ENCODE data around the gene PIGT.
"Not testable (repeated sequence)": the region's sequence is repeated elsewhere in the genome, so short reads cannot be mapped to it uniquely, and the experiment has no call there.

Gene PIGT

DNA sequence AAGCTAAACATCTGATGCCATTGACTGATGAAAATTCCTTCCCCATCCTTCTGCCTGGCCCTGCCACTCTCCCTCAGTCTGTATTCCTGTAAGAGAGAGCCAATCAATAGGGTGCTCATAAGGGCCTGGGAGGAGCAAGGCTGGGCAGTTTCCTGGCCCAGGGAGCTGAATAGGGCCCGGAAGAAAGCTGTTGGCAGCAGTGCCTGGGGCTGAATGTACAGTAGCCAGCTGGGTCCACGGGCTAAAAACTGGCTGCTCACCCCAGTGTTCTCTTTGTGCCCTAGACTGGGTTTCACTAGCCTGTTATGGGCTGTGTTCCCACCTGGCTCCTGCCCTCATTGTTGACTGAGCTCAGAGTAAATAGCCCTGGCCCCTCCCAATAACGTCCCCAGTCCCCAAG, 51.9 kb downstream of the PIGT start:
- Histone ChIP-seq H3K4me2 (no peak overlapping the region), H3K4me1 (peaks cover 14 to 29% (median 21%) of the 10 kb centered on the region in 10 experiments), H4K20me1 (no peaks in the 10 kb centered on the region), H3K27ac (no peak overlapping the region), H3K27me3 (peaks cover 18 to 34% (median 29%) of the 10 kb centered on the region in 11 experiments), H3K4me3 (no peak overlapping the region), H3K9me3 (replicated peaks in 1 of 11) (no peaks in the 10 kb centered on the region), H3K36me3 (no peaks in the 10 kb centered on the region), H3K9ac (no peak overlapping the region)
- no peak for TF ChIP-seq Cebpa-rat (IDR thresholded peaks at IDR 0.05)

GRCh38 chr20:45469336-45470261, 53.7 kb downstream of the PIGT start, which contains the start of gene WFDC2:
WFDC2 (plus strand) TSS chr20:45469753; CDS start chr20:45469782, 29 bp downstream.
- H3K4me2 ChIP-seq, result peak within 1 kb of the TSS; percentile 93 to 100 (median 96)
- H3K9me3 ChIP-seq (replicated peaks in 1 of 11), result no peaks in the 10 kb centered on the region
- peak within 1 kb of the TSS; percentile 58 to 76 (median 62) for H3K4me3 ChIP-seq
- TF ChIP-seq Cebpa-rat (IDR thresholded peaks at IDR 0.05), result no peak
- H3K27me3 ChIP-seq, result peaks cover 18 to 34% (median 29%) of the 10 kb centered on the region in 11 experiments
- H4K20me1 ChIP-seq, result no peaks in the 10 kb centered on the region
- peak within 1 kb of the TSS; percentile 38 to 78 (median 72) for H3K9ac ChIP-seq
- H3K36me3 ChIP-seq, result no peaks in the 10 kb centered on the region
- H3K4me1 ChIP-seq, result peaks cover 14 to 29% (median 21%) of the 10 kb centered on the region in 10 experiments
- peak within 1 kb of the TSS; percentile 10 to 76 (median 52); a peak in 21 of 22 replicates for H3K27ac ChIP-seq

DNA sequence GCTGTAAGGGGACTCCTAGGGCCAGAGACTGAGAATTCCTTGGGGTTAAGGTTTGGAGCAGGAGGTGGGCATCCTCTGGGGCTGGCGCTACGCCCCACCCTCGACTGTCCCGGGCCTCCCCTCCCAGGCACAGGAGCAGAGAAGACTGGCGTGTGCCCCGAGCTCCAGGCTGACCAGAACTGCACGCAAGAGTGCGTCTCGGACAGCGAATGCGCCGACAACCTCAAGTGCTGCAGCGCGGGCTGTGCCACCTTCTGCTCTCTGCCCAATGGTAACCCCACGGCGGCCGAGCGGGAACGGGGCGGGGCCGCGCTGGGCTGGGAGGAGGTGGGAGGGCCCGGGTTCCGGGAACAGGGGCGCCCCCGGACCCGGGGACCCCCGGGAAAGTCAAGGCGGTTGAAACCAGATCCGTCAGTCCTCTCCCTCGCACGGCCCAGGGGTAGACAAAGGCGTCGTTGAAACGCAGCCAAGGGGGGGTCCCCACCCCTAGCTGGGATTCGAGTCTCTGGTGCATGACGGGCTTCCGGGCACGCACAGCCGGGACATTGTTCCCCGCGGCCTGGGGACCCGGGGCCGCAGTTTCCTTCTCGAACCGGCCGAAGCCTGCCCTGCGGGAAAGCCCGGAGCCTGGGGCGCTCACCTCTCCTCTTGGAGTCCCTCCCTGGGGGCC, 54.5 kb downstream of the PIGT start:
- peak overlapping the region; percentile 93 to 100 (median 96) for H3K4me2 ChIP-seq
- H3K36me3 ChIP-seq, result no peaks in the 10 kb centered on the region
- peaks cover 18 to 34% (median 29%) of the 10 kb centered on the region in 11 experiments for H3K27me3 ChIP-seq
- no peaks in the 10 kb centered on the region for H3K9me3 ChIP-seq (replicated peaks in 1 of 11)
- no peaks in the 10 kb centered on the region for H4K20me1 ChIP-seq
- H3K4me3 ChIP-seq, result peak overlapping the region; percentile 58 to 76 (median 62)
- peak overlapping the region; percentile 10 to 76 (median 52); a peak in 21 of 22 replicates for H3K27ac ChIP-seq
- peak overlapping the region; percentile 38 to 78 (median 72) for H3K9ac ChIP-seq
- H3K4me1 ChIP-seq, result peaks cover 14 to 25% (median 21%) of the 10 kb centered on the region in 10 experiments
- TF ChIP-seq Cebpa-rat (IDR thresholded peaks at IDR 0.05), result no peak

- Histone ChIP-seq H3K27me3 (peaks cover 18 to 34% (median 29%) of the 10 kb centered on the region in 11 experiments), H3K9me3 (replicated peaks in 1 of 11) (peaks cover 0 to under 1% (median 0%) of the 10 kb centered on the region in 11 experiments; a peak in 1 of 22 replicates), H4K20me1 (no peaks in the 10 kb centered on the region), H3K4me3 (peak overlapping the region; percentile 58 to 76 (median 62)), H3K4me1 (peaks cover 14 to 24% (median 18%) of the 10 kb centered on the region in 10 experiments), H3K4me2 (peak overlapping the region; percentile 93 to 100 (median 96)), H3K9ac (peak overlapping the region; percentile 38 to 78 (median 72)), H3K27ac (peak overlapping the region; percentile 10 to 76 (median 52); a peak in 21 of 22 replicates), H3K36me3 (no peaks in the 10 kb centered on the region)
- no peak for TF ChIP-seq Cebpa-rat (IDR thresholded peaks at IDR 0.05)
Measured at GRCh38 chr20:45470937-45471336, 55.0 kb downstream of the PIGT start.

GRCh38 chr20:45472286-45472685, 56.3 kb downstream of the PIGT start:
- H3K9me3 ChIP-seq (replicated peaks in 1 of 11); H3K27ac ChIP-seq; H3K36me3 ChIP-seq; H3K4me2 ChIP-seq; H3K4me3 ChIP-seq; H3K9ac ChIP-seq; H4K20me1 ChIP-seq: not testable (repeated sequence)
- H3K4me1 ChIP-seq, result peaks cover 14 to 24% (median 17%) of the 10 kb centered on the region in 10 experiments
- H3K27me3 ChIP-seq, result peaks cover 18 to 34% (median 29%) of the 10 kb centered on the region in 11 experiments

Measured in BLaER1 treated with 17β-estradiol and CSF1 and Interleukin-3, amounts not matched to agents 10 nM and 100 nM (cell line).